Measurements from ENCODE around the gene SAMD5.

Gene SAMD5

DNA sequence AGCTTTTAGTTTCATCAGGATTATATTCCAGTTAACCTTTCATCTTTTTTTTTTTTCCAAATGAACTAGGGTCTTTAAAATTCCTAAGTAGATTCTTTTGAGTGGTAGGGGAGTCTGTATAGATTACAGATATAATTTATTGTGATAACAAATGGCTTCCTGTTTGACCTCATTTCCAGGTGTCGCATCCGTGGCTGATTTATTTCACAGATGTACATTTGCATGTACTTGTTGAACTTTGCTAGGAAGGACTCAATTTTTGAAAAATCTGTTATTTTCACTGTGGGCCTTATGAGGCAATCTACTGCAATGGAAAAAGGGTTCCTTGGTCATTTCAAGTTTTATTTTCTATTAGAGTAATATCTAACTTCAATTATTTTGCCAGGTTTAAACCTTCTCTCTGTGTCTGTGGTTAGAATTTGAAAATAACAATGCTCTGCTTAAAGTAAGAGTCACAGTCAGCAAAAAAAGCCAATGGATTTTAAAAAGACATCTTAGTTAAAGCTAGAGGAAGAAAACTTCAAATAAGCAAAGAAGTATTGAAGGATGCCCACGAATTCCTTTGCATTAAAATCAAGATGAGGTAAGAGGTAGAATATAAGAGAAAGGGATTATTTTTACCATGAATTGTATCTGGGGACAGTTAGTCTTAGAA is 57.9 kb downstream of the SAMD5 start:
- DNase-seq (ENCODE audit: low read depth in 2 of 2, low spot score in 1 of 2) = no peak

GRCh38 chr6:147567141-147567805 is 58.8 kb downstream of the SAMD5 start:
- DNase-seq (ENCODE audit: low read depth in 2 of 2, low spot score in 1 of 2) = no peak

GRCh38 chr6:147569788-147570187 is 61.3 kb downstream of the SAMD5 start:
- no peak for DNase-seq (ENCODE audit: low read depth in 2 of 2, low spot score in 1 of 2)

DNA sequence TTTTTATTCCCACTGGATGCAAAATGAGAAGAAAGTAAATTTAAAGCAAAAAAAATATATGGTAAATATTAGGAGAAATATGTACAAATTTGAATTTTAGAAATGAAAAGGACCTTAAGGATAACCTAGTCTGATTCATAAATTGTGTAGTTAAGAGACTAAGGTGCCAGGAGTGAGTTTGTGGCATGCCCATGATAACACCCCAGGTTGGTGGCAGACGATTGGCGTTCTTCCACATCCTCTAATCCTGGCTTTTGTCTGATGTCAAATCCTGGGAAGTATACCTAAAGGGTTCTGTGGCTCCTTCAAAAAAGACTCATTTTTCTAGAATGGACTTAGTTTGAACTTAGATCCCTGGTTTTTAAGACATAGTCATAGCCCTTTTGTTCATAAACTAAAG is 62.2 kb downstream of the SAMD5 start:
- DNase-seq (ENCODE audit: low read depth in 2 of 2, low spot score in 1 of 2) = no peak

DNA sequence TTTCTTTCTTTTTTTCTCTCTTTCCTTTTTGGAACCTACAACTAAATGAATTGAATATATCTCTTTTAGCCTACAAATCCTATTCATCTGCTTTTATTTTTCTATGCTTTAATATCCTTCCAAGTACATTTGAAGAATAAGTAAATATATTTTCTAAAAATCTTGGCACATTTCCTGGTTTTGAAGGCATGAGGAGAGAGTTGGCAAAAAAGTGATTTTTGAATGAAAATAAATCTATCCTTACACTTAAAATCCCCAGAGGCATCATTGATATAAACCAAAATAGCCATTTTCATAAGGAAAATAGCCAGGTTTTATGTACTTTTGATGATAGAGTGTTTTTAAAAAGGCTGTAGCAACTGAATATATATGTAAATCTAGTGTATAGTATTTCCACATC is 69.0 kb downstream of the SAMD5 start:
- DNase-seq (ENCODE audit: low read depth in 2 of 2, low spot score in 1 of 2) = no peak

DNA sequence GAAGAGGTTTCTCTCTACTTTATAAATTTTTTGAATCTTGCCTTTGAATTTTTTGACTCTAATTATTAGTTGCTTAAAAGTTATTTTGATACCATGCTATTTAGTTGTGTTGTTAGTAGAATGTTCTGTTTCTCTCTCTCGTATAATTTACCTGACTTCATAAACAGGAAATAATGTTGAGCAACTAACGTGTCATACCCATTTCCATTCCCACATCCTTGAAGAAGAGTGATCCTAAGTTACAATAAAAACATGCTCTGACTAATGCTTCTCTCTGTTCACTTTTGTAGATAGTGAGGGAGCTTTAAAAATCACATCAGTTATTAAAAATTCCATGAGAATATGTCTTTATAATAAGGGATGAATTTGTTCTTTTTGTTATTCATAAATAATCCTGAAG is 69.7 kb downstream of the SAMD5 start:
- no peak for DNase-seq (ENCODE audit: low read depth in 2 of 2, low spot score in 1 of 2)

- no peak for DNase-seq (ENCODE audit: low read depth in 2 of 2, low spot score in 1 of 2)
Observed at GRCh38 chr6:147578883-147579282, 70.4 kb downstream of the SAMD5 start.

DNA sequence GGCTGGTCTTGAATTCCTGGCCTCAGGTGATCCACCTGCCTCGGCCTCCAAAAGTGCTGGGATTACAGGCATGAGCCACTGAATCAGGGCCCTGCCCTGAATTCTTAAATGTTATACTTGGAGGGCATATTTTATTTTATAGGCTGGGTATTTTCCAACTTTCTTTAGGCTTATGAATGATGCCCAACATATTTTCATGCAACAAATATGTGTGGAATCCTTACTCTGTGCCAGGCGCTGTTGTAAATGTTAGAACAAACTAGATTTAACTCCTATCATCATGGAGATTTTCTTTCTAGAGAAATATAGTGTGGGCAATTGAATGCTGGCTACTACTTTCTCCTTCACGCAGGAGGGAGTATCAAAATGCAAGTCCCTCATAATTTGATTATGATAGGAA is 71.2 kb downstream of the SAMD5 start:
- no peak for DNase-seq (ENCODE audit: low read depth in 2 of 2, low spot score in 1 of 2)

- DNase-seq (ENCODE audit: low read depth in 2 of 2, low spot score in 1 of 2) = no peak
Observed at GRCh38 chr6:147582991-147583390, 74.5 kb downstream of the SAMD5 start.

DNA sequence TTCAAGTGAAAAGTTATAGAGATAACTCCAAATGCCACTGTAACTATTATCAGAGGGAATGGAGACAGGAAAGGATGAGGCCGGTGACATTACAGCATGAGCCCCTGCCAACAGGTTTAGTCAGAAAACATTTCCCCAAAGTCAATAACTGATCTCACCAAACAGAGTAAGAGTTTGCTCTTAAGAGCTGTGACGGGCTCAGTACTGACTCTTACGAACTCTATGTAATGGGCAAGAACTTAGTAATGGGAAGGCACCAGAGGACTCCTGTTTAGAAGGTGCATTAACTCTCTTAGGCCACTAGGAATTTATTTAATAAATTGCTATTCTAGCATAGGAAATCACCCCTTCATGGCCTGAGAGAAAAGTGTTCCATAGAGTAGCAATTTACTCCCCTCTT is 76.8 kb downstream of the SAMD5 start:
- no peak for DNase-seq (ENCODE audit: low read depth in 2 of 2, low spot score in 1 of 2)

DNA sequence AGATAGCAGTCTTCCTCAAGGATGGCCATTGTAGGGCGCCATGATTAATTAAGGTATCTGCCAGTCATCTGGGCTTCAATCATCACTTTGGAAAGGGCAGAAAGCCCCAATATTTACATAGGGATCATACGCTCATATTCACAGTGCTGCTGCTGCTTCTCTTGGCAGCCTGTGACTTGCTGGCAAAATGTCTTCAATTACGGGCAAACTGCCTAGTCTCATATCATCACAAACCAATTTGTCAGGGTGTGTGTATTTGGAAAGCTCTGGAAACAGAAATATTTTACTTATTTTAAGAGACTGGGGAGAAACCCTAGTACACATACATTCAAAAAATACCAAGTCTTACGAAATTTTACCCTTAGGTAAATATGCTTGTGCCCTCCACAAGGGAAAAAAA is 77.6 kb downstream of the SAMD5 start:
- no peak for DNase-seq (ENCODE audit: low read depth in 2 of 2, low spot score in 1 of 2)

- no peak for DNase-seq (ENCODE audit: low read depth in 2 of 2, low spot score in 1 of 2)
Observed at GRCh38 chr6:147587907-147588306, 79.4 kb downstream of the SAMD5 start.

DNA sequence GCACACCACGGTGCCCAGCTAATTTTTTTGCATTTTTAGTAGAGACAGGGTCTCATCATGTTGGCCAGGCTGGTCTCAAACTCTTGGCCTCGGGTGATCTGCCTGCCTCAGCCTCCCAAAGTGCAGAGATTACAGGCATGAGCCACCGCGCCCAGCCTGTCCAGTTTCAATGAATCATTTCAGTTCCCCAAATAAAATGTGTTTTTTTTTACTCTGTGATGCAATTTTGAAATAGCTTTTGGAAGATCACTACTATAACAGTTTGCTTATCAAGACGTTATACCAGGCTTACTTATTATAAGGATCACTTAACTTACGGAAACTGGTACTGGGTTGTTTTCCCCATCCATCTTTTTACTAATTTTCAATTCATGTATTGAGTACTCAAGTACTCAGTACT is 80.0 kb downstream of the SAMD5 start:
- DNase-seq (ENCODE audit: low read depth in 2 of 2, low spot score in 1 of 2) = no peak

DNA sequence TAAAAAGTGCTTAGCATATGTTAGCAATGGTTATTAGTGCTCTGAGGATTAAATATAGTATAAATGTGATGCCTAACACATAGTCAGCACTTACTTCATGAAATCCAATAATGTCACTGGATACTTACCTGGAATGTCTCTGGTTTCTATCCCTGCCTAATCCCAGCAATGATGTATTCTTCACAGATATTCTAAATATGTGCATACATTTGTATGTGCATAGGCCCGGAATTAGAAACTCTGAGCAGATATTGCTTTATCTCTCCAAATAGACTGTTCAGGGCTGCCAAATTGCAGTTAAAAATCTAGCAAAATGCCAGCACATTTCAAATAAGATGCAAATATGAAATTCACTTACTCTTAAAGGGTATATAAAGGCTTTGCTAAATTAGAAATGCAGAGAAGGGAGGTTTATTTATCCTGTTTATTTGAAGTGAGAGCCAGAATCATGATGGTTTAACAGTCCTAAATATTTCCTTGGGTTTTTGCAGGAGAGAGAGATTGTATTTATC is 81.3 kb downstream of the SAMD5 start:
- no peak for DNase-seq (ENCODE audit: low read depth in 2 of 2, low spot score in 1 of 2)

- DNase-seq (ENCODE audit: low read depth in 2 of 2, low spot score in 1 of 2) = no peak
Observed at GRCh38 chr6:147595961-147596360, 87.5 kb downstream of the SAMD5 start.

DNA sequence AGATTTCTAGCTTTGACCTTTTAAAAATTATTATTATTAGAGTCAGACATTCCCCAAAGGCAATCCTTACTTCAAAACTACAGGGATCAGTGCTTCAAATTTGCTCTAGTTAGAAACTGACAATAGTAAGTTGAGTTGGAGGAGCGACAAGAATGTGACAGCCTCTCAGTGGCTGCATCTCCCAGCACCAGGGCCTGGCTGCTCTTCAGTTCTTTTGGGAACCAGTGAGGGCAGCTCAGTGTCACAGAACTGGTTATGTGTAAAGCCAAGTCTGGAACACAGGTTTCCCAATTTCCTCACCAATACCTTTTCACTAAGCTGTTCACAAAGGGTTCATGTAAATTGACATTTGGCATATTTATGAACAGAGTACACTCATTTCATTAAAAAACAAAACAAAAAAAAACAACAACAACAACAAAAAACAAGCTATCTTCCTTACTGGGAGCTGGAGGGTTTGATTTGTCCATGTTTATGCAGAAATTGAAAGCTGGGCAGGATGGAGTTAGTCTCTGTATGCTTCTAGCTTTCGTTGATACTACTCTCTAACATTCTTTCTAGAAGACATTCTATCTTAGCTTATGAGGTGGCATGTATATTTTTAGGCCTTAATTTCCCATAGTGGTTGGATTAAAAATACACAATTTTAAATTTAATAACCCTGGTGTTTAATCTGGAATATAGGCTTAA is 95.0 kb downstream of the SAMD5 start:
- DNase-seq (ENCODE audit: low read depth in 2 of 2, low spot score in 1 of 2) = no peak

DNA sequence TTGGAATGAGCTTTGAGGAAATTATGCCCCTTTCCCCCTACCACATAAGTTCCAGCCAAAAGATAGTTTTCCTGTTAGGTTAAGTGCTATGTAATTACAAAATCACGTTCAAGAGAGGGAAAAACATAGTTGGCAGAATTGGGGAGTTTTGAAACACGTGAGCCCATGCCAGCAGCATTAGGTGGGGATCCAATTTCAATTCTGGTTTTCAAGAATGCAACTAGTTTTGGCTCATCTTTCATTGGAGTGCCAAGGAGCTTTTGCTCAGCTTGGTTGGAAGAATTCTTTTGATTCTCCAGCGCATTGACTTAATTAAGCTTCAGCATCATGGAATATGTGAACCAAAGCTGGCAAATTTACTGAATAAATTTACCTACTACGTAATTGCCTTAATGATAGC is 95.9 kb downstream of the SAMD5 start:
- no peak for DNase-seq (ENCODE audit: low read depth in 2 of 2, low spot score in 1 of 2)

GRCh38 chr6:147611992-147612391 is 103.5 kb downstream of the SAMD5 start:
- no peak for DNase-seq (ENCODE audit: low read depth in 2 of 2, low spot score in 1 of 2)

DNA sequence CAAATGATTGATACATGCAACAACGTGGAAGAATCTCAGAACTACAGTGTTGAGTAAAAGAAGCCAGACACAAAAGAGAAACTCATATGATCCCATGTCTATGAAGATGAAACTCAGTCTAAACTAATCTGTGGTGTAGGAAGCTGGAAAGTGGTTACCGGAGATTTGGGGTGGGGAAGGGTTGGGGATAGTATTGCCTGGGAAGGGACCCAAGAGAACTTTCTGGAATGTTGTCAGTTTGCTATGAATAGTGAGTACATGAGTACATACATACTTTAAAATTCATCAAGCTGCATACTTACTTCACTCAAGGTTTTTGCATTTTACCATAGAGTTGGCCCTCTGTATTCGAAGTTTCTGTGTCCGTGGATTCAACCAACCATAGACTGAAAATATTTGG is 106.0 kb downstream of the SAMD5 start:
- no peak for DNase-seq (ENCODE audit: low read depth in 2 of 2, low spot score in 1 of 2)

DNA sequence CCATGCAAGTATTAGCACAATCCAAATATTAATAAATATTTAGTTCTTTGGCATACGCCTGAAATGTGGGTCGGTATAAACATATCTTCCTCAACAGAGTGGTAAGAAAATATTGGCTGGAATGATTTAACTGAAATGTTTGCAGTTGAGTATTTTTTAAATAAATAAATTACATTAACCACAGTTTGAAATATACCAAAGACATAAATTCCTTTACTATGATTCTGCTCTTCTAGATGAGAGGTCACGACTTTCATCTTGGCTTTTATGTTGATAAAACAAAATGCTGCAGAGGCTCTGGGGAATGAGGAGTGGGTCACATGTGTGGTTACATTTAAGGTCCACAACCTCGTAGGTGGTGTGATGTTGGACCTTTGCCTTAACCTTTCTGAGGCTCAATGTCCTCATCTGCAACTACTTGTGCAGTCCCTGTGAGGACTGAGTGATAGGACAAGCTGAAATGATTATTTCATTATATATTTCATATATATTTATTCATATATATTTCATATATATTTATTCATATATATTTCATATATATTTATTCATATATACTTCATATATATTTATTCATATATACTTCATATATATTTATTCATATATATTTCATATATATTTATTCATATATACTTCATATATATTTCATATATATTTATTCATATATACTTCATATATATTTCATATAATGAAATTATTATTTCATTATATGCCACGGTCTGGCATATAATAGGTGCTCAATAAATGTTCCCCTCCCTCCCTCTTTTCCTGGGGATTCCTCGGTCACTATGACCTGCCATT is 107.4 kb downstream of the SAMD5 start:
- DNase-seq (ENCODE audit: low read depth in 2 of 2, low spot score in 1 of 2) = no peak

- no peak for DNase-seq (ENCODE audit: low read depth in 2 of 2, low spot score in 1 of 2)
Observed at GRCh38 chr6:147617366-147617765, 108.9 kb downstream of the SAMD5 start.

DNA sequence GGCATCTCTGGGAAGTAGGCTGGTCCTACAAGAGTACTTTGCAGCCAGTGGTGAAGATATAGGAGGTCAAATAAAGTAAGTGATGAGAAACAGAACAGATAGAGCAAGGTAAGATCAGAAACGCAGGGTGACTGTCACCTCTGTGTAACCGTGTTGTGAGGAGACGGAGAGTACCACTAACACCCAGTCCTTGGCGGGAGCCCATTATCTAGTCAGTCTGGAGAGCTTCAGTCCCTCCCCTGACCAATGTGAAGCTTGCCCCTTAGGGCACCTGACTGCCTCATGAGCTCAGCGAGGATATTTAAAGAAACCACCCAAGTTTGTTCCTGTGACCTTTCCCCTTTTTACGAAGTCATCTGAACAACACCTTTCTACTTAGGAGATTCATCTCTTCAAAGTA is 110.0 kb downstream of the SAMD5 start:
- DNase-seq (ENCODE audit: low read depth in 2 of 2, low spot score in 1 of 2) = no peak

All from stimulated activated CD8-positive, alpha-beta memory T cell treated with anti-CD3 and anti-CD28 coated beads, Interleukin-4, amount 100 ng/mL, for 4 hours (primary cell).